WERI-Rb-1 (cell line): ENCODE data around the gene NF1.
"Not testable (repeated sequence)": the region's sequence is repeated elsewhere in the genome, so short reads cannot be mapped to it uniquely, and the experiment has no call there.

Source experiments
- DNase-seq: peaks from one replicate; pipeline ENCODE4 v3.0.0-alpha.2; 2020
- H3K27ac ChIP-seq: fragments of 250-450 bp; sonication (Bioruptor Pico); 2 replicates; pipeline ENCODE4 v1.5.1; 2020; ENCODE audit warnings: mild to moderate bottlenecking, moderate library complexity
- H3K27me3 ChIP-seq: fragments of 250-450 bp; sonication (Bioruptor Pico); 2 replicates; pipeline ENCODE4 v1.5.1; 2021; ENCODE audit warnings: mild to moderate bottlenecking, low read depth, moderate library complexity; ENCODE audit not compliant: insufficient read depth, severe bottlenecking
- H3K36me3 ChIP-seq: fragments of 250-450 bp; sonication (Bioruptor Pico); 2 replicates; pipeline ENCODE4 v1.5.1; 2020; ENCODE audit warnings: mild to moderate bottlenecking, moderate library complexity
- H3K4me3 ChIP-seq: 2 replicates; pipeline ENCODE4 v1.5.1; 2011; ENCODE audit warnings: low read depth, mild to moderate bottlenecking, control low read depth, low read length
- H3K9me3 ChIP-seq: fragments of 250-450 bp; sonication (Bioruptor Pico); 2 replicates; pipeline ENCODE4 v1.5.1; 2021; ENCODE audit warnings: mild to moderate bottlenecking, moderate library complexity; ENCODE audit not compliant: severe bottlenecking
- CTCF ChIP-seq: IDR thresholded peaks from 2 replicates; pipeline ENCODE4 v1.5.1; 2011; ENCODE audit warnings: low read depth, mild to moderate bottlenecking, control low read depth, inconsistent platforms, low read length

The NF1 gene

GRCh38 chr17:31112001-31112661, 17.4 kb downstream of the NF1 start:
- no peaks in the 10 kb centered on the region for H3K9me3 ChIP-seq
- no peak for DNase-seq
- H3K27me3 ChIP-seq = no peaks in the 10 kb centered on the region
- H3K36me3 ChIP-seq = no peaks in the 10 kb centered on the region
- H3K4me3 ChIP-seq = no peak overlapping the region
- TF ChIP-seq CTCF = no peak
- H3K27ac ChIP-seq = no peak overlapping the region

- not testable (repeated sequence) for DNase-seq, H3K4me3 ChIP-seq, H3K36me3 ChIP-seq, H3K27ac ChIP-seq, H3K27me3 ChIP-seq, H3K9me3 ChIP-seq
Observed at GRCh38 chr17:31113368-31113767, 18.6 kb downstream of the NF1 start.

GRCh38 chr17:31113939-31114338, 19.2 kb downstream of the NF1 start:
- H3K4me3 ChIP-seq = no peak overlapping the region
- TF ChIP-seq CTCF = no peak
- DNase-seq = no peak

DNA sequence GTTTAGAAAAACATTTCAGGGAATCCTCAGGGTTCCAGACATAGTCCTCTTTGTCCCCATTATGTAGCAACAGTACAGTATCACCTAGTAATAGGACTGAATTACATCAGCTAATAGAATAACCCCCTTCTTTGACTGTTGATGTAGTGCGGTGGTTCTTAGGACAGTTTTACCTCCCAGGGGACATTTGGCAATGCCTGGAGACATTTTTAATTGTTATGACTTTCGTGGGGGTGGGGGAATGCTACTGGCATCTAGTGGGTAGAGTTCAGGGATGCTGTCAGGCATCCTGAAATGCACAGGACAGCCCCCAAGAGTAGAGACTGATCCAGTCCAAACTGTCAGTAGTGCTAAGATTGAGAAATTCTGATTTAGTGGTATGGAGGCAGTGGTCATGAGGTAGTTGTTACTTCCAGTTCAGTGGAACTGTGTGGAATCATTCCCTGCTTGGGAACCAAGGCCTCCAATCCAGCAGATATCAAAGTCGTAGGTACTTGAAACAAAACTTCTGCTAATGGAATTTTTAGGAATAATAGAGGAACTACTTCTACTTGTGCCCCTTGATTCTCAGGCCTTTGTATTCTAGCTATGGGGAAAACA, 20.3 kb downstream of the NF1 start:
- DNase-seq = no peak
- Histone ChIP-seq H3K27ac (no peak overlapping the region), H3K9me3 (no peaks in the 10 kb centered on the region), H3K27me3 (no peaks in the 10 kb centered on the region), H3K4me3 (no peak overlapping the region), H3K36me3 (no peaks in the 10 kb centered on the region)
- TF ChIP-seq CTCF = no peak

More at GRCh38 chr17:31113939-31114338, 19.2 kb downstream of the NF1 start:
- H3K27ac ChIP-seq = no peak overlapping the region
- no peaks in the 10 kb centered on the region for H3K36me3 ChIP-seq
- H3K27me3 ChIP-seq = no peaks in the 10 kb centered on the region
- no peaks in the 10 kb centered on the region for H3K9me3 ChIP-seq

DNA sequence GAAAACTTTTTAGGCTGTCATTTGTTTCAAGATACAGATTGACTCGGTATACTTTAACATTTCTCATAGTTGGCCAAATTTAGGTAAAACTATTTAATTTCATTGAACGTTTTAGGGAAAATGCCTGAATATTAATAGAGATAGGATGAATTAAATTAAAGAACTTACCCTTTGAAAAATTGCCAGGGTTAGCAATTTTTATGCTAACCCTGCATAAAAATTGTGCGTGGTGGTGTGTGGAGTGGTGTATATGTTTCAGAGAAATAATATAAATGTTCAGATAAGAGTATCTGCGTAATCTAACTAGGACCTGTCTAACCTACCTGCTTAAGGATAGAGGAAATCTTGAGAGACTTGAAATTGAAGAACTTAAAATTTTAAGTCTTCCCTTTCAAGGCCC, 21.4 kb downstream of the NF1 start:
- Histone ChIP-seq H3K27me3 (no peaks in the 10 kb centered on the region), H3K36me3 (no peaks in the 10 kb centered on the region), H3K9me3 (no peaks in the 10 kb centered on the region), H3K4me3 (no peak overlapping the region), H3K27ac (no peak overlapping the region)
- no peak for DNase-seq
- TF ChIP-seq CTCF = no peak

GRCh38 chr17:31122746-31123145, 28.0 kb downstream of the NF1 start:
- Histone ChIP-seq H3K27ac (no peak overlapping the region), H3K4me3 (no peak overlapping the region), H3K27me3 (no peaks in the 10 kb centered on the region), H3K36me3 (no peaks in the 10 kb centered on the region), H3K9me3 (no peaks in the 10 kb centered on the region)
- no peak for DNase-seq
- no peak for TF ChIP-seq CTCF
